K562 (cell line): ENCODE measurements around the gene IFIT2. TPM values are rescaled to one million over a fixed set of nuclear protein-coding genes. Genes with fewer than 3 reads are reported as not detected.

ENCODE experiments used
- FOXA3 ChIP-seq, 2 experiments: fragments of 450-650 bp in 1 of 2; sonication (generic) in 1 of 2; formaldehyde crosslinking; IDR thresholded peaks in 1 of 2; conservative IDR thresholded peaks in 1 of 2; 2 replicates each; pipeline versions ENCODE4 v1.4.0 to v1.8.0; 2020 to 2022; ENCODE audit warnings: mild to moderate bottlenecking in 2 of 2, missing genetic modification reagents in 1 of 2
- FOXM1 ChIP-seq, 2 experiments: fragments of 450-650 bp in 1 of 2; sonication (generic) in 1 of 2; formaldehyde crosslinking in 1 of 2; IDR thresholded peaks; 2 replicates each; pipeline versions ENCODE4 v1.6.1 to v1.9.0; 2017 to 2022; ENCODE audit warnings: low read depth in 2 of 2, mild to moderate bottlenecking in 2 of 2, missing genetic modification reagents in 1 of 2, moderate library complexity in 1 of 2
- GTF2A2 ChIP-seq: IDR thresholded peaks from 2 replicates; pipeline ENCODE4 v1.6.1; 2016; ENCODE audit warnings: mild to moderate bottlenecking, missing genetic modification characterization, missing compliant biosample characterization
- NFE2L1 ChIP-seq: fragments of 450-650 bp; IDR thresholded peaks from 2 replicates; pipeline ENCODE4 v1.6.1; 2016; ENCODE audit warnings: missing genetic modification characterization, low read depth, mild to moderate bottlenecking, missing compliant biosample characterization, moderate library complexity, borderline replicate concordance
- NR2C1 ChIP-seq, 2 experiments: fragments of 450-650 bp; IDR thresholded peaks; 2 replicates each; pipeline ENCODE4 v1.6.1; 2017; ENCODE audit warnings: mild to moderate bottlenecking in 2 of 2, antibody characterized with exemption in 1 of 2, inconsistent platforms in 1 of 2, missing compliant biosample characterization in 1 of 2, missing genetic modification characterization in 1 of 2
- PHB ChIP-seq: fragments of 250-450 bp; sonication (Bioruptor Pico); IDR thresholded peaks from 2 replicates; pipeline ENCODE4 v1.5.0; 2021
- SMARCB1 ChIP-seq: IDR thresholded peaks from 2 replicates; pipeline ENCODE4 v1.6.1; 2011; ENCODE audit warnings: improper control_type of control experiment, low read depth; ENCODE audit not compliant: insufficient read length
- ZNF408 ChIP-seq: fragments of 250-450 bp; sonication (Bioruptor Pico); IDR thresholded peaks from 2 replicates; pipeline ENCODE4 v1.4.0; 2020; ENCODE audit warnings: low read depth, mild to moderate bottlenecking, moderate library complexity
- polyA plus RNA-seq, 8 experiments: library from polyadenylated mRNA; depleted of rRNA in 4 of 8; stranded (reverse) in 5 of 8; unstranded in 3 of 8; fragments of >200 nt; fragmentation: Nextera tagmentation in 2 of 8; fragmentation: Illumina TruSeq in 1 of 8; extraction: Ambion mirVana in 2 of 8; extraction: Trizol in 1 of 8; gene quantifications; 2 replicates each; pipeline versions ENCODE4 v1.2.1 to v1.2.3, GENCODE V29; 2011 to 2014; ENCODE audit warnings: inconsistent platforms in 1 of 8, missing spikeins in 1 of 8
- total RNA-seq, 7 experiments: library from RNA; depleted of rRNA in 6 of 7; stranded (reverse); fragments of >200 nt in 6 of 7; fragmentation: Illumina TruSeq in 2 of 7; extraction: Trizol in 2 of 7; gene quantifications; 2 replicates each; pipeline versions ENCODE4 v1.2.1 to v1.2.3, GENCODE V29; 2011 to 2021; ENCODE audit warnings: low replicate concordance in 1 of 7
- TF ChIP-seq, protein P1 (sequence below): fragments of 450-650 bp; IDR thresholded peaks from 2 replicates; pipeline ENCODE4 v1.6.1; 2014; ENCODE audit warnings: low read depth, mild to moderate bottlenecking, moderate library complexity, borderline replicate concordance
- TF ChIP-seq, protein P2 (sequence below): fragments of 250-450 bp; sonication (Bioruptor Pico); IDR thresholded peaks from 2 replicates; pipeline ENCODE4 v1.5.0; 2021; ENCODE audit warnings: mild to moderate bottlenecking, moderate library complexity
- TF ChIP-seq, protein P3 (sequence below): fragments of 450-650 bp; IDR thresholded peaks from 2 replicates; pipeline ENCODE4 v1.6.1; 2017; ENCODE audit warnings: antibody characterized with exemption, mild to moderate bottlenecking
- TF ChIP-seq, protein P4 (sequence below): fragments of 450-650 bp; formaldehyde crosslinking; IDR thresholded peaks from 2 replicates; pipeline ENCODE4 v1.4.0; 2022; ENCODE audit warnings: mild to moderate bottlenecking, moderate library complexity
- TF ChIP-seq, protein P5 (sequence below): fragments of 250-450 bp; sonication (Bioruptor Pico); IDR thresholded peaks from 2 replicates; pipeline ENCODE4 v1.5.0; 2021; ENCODE audit warnings: mild to moderate bottlenecking, borderline replicate concordance

Gene IFIT2
- total and polyA plus RNA-seq, 9 of the 15 experiments (the other 6 are each of a cell fraction or from before 2014, with no cell fraction given), result 0.03 to 0.25 (median 0.10) TPM; not detected in 1

DNA sequence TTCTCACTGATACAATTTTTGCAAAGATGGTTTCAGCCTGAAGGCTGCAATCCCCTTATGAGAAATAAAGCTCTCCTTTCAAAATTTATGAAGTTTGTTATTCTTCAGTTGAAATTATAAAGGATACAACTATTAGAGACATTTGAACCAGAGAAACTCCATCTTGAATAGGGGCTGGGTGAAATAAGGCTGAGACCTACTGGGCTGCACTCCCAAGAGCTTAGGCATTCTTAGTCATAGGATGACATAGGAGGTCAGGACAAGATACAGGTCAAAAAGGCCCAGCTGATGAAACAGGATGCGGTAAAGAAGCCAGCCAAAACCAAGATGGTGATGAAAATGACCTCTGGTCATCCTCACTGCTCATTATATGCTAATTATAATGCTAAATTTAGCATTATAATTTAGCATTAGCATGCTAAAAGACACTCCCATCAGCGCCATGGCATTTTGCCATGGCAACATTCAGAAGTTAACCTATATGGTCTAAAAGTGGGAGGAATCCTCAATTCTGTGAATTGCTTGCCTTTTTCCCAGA is 53.6 kb downstream of the IFIT2 start (continued):
- TF ChIP-seq NR2C1 (IDR thresholded peaks at IDR 0.05) (no peak), NR2C1 (tag; IDR thresholded peaks at IDR 0.05) (peak; percentile 77), GTF2A2 (tag) (peak; percentile 76; the same call in 1 of the 2 replicates), FOXA3 (CRISPR knock-in tag; conservative IDR thresholded peaks at IDR 0.05 in 1 of 2, IDR thresholded peaks at IDR 0.05 in 1 of 2) (peak in 1 of 2 experiments; percentile 22; a peak in 1 of 4 replicates), NFE2L1 (no peak), PHB (CRISPR knock-in tag) (no peak), FOXM1 (IDR thresholded peaks at IDR 0.05; ENCODE audit: low read depth) (no peak), FOXM1 (CRISPR knock-in tag; IDR thresholded peaks at IDR 0.05; ENCODE audit: low read depth) (no peak), SMARCB1 (no peak), ZNF408 (no peak)
- TF ChIP-seq, protein P1, sequence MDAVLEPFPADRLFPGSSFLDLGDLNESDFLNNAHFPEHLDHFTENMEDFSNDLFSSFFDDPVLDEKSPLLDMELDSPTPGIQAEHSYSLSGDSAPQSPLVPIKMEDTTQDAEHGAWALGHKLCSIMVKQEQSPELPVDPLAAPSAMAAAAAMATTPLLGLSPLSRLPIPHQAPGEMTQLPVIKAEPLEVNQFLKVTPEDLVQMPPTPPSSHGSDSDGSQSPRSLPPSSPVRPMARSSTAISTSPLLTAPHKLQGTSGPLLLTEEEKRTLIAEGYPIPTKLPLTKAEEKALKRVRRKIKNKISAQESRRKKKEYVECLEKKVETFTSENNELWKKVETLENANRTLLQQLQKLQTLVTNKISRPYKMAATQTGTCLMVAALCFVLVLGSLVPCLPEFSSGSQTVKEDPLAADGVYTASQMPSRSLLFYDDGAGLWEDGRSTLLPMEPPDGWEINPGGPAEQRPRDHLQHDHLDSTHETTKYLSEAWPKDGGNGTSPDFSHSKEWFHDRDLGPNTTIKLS, result no peak
- TF ChIP-seq, protein P2, sequence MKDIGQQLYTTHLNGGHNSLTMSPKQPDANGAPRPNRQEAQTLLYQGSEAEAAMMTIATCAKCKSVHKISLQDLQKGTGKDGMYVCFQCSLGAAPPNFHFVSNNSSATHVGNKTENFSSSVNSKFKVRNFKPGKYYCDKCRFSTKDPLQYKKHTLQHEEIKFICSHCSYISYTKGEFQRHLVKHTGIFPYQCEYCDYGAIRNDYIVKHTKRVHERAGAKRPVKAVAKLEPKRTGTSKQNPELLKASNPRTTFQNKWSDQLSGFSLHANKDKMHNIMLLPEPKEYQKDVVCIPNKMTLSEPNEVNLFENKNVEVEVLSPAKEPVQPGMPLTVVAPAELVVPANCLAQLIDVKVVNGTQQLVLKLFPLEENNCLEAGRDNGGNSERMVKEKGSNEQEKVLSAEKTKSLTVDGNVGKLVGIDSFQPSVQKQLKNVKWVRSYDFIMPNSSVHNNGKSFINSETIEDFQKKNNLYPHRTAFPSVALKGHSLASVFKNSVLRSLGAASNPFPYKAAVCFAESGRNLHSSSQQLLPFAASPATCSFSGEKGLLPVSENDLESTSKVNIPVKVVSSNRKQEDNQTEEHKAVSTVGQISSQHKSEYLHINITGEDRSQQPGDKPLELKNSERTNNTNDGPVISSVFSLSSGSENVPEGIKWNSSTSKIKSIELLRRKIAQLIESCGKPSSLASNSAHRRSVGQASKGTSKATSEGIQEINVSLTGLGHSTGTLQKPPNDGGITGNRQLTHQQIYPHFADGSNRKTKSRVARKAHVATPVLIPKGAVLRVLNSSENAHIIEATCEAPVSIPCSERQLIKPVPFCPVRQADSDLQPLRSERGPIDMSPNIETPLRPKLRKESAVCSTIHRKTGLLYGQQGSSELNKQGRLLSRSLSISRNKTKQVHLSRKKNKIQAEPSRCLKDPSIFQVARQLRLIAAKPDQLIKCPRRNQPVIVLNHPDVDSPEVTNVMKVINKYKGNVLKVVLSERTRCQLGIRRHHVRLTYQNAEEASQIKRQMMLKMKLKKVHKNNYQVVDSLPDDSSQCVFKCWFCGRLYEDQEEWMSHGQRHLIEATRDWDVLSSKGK (CRISPR knock-in tag), result no peak
- TF ChIP-seq, protein P3, sequence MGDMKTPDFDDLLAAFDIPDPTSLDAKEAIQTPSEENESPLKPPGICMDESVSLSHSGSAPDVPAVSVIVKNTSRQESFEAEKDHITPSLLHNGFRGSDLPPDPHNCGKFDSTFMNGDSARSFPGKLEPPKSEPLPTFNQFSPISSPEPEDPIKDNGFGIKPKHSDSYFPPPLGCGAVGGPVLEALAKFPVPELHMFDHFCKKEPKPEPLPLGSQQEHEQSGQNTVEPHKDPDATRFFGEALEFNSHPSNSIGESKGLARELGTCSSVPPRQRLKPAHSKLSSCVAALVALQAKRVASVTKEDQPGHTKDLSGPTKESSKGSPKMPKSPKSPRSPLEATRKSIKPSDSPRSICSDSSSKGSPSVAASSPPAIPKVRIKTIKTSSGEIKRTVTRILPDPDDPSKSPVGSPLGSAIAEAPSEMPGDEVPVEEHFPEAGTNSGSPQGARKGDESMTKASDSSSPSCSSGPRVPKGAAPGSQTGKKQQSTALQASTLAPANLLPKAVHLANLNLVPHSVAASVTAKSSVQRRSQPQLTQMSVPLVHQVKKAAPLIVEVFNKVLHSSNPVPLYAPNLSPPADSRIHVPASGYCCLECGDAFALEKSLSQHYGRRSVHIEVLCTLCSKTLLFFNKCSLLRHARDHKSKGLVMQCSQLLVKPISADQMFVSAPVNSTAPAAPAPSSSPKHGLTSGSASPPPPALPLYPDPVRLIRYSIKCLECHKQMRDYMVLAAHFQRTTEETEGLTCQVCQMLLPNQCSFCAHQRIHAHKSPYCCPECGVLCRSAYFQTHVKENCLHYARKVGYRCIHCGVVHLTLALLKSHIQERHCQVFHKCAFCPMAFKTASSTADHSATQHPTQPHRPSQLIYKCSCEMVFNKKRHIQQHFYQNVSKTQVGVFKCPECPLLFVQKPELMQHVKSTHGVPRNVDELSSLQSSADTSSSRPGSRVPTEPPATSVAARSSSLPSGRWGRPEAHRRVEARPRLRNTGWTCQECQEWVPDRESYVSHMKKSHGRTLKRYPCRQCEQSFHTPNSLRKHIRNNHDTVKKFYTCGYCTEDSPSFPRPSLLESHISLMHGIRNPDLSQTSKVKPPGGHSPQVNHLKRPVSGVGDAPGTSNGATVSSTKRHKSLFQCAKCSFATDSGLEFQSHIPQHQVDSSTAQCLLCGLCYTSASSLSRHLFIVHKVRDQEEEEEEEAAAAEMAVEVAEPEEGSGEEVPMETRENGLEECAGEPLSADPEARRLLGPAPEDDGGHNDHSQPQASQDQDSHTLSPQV, result peak; percentile 96
- TF ChIP-seq, protein P4, sequence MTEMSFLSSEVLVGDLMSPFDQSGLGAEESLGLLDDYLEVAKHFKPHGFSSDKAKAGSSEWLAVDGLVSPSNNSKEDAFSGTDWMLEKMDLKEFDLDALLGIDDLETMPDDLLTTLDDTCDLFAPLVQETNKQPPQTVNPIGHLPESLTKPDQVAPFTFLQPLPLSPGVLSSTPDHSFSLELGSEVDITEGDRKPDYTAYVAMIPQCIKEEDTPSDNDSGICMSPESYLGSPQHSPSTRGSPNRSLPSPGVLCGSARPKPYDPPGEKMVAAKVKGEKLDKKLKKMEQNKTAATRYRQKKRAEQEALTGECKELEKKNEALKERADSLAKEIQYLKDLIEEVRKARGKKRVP (CRISPR knock-in tag), result peak; percentile 63; the same call in 1 of the 2 replicates
- TF ChIP-seq, protein P5, sequence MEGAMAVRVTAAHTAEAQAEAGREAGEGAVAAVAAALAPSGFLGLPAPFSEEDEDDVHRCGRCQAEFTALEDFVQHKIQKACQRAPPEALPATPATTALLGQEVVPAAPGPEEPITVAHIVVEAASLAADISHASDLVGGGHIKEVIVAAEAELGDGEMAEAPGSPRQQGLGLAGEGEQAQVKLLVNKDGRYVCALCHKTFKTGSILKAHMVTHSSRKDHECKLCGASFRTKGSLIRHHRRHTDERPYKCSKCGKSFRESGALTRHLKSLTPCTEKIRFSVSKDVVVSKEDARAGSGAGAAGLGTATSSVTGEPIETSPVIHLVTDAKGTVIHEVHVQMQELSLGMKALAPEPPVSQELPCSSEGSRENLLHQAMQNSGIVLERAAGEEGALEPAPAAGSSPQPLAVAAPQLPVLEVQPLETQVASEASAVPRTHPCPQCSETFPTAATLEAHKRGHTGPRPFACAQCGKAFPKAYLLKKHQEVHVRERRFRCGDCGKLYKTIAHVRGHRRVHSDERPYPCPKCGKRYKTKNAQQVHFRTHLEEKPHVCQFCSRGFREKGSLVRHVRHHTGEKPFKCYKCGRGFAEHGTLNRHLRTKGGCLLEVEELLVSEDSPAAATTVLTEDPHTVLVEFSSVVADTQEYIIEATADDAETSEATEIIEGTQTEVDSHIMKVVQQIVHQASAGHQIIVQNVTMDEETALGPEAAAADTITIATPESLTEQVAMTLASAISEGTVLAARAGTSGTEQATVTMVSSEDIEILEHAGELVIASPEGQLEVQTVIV (CRISPR knock-in tag), result no peak
